ENCODE data around the gene CCDC182. TPM values are rescaled to one million over a fixed set of nuclear protein-coding genes. Genes with fewer than 3 reads are reported as not detected.
A peak's percentile ranks its signal among the peaks of the same experiment; 100 is the strongest.

Gene CCDC182
- total RNA-seq, 1 experiment from 2014 or later: not detected

DNA sequence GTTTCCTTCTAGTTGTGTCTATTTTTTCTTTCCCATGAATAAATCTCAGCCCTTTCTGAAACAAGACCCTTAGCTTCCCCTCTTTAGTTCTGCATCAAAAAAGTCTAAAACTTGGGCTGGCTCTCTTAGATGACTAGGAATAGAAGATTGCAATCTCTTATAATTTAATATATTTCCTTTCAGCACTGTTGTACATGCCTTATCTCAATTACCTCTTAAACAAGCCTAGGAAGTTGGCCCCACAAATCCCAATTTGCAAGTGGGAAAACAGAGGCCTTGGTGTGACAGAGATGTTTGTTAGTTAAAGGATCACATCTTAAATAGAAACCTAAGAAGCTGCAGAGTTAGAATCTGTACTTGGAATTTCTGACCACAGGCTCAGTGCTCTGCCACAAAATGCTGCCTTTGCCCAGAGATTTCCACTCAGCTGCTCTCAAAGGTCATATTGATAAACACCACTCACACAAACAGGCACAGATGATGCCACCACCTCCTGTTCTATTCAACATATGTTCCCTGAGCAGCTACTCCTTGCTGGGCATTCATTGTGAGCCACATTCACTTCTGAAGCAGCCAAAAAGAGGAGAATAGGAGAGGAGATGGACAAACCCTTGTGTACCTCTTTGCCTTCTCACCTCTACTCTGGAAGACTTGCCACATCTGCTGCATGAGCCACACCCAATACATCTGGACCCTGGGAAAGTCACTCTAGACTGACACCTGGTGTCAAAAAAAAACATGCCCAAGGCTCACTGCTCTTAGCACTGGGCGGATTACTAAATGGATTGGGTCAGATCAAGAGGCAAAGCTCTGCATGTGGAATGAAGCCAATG, 5.5 kb downstream of the CCDC182 start:
- TF ChIP-seq, protein P1, sequence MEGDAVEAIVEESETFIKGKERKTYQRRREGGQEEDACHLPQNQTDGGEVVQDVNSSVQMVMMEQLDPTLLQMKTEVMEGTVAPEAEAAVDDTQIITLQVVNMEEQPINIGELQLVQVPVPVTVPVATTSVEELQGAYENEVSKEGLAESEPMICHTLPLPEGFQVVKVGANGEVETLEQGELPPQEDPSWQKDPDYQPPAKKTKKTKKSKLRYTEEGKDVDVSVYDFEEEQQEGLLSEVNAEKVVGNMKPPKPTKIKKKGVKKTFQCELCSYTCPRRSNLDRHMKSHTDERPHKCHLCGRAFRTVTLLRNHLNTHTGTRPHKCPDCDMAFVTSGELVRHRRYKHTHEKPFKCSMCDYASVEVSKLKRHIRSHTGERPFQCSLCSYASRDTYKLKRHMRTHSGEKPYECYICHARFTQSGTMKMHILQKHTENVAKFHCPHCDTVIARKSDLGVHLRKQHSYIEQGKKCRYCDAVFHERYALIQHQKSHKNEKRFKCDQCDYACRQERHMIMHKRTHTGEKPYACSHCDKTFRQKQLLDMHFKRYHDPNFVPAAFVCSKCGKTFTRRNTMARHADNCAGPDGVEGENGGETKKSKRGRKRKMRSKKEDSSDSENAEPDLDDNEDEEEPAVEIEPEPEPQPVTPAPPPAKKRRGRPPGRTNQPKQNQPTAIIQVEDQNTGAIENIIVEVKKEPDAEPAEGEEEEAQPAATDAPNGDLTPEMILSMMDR (IDR thresholded peaks at IDR 0.05; ENCODE audit: insufficient read depth in 1 of 2, low read depth in 1 of 2, low read length in 1 of 2, severe bottlenecking in 1 of 2, unreplicated experiment in 1 of 2): peak; percentile 65 to 69
- Histone ChIP-seq H3K4me3 (ENCODE audit: low read depth, low read length) (no peak overlapping the region), H3K36me3 (ENCODE audit: control insufficient read depth, insufficient read depth, low read length) (no peaks in the 10 kb centered on the region), H3K9me3 (no peaks in the 10 kb centered on the region), H3K4me1 (no peaks in the 10 kb centered on the region), H3K27me3 (replicated peaks; ENCODE audit: control insufficient read depth, insufficient read depth, low read length) (no peaks in the 10 kb centered on the region)
- Mint-ChIP-seq H3K27me3 (ENCODE audit: insufficient read depth, unreplicated experiment) (peaks cover 18% of the 10 kb centered on the region), H3K4me3 (ENCODE audit: unreplicated experiment) (no peak overlapping the region), H3K27ac (ENCODE audit: unreplicated experiment) (no peak overlapping the region), H3K4me1 (ENCODE audit: low read depth, unreplicated experiment) (no peaks in the 10 kb centered on the region), H3K36me3 (ENCODE audit: insufficient read depth, unreplicated experiment) (no peaks in the 10 kb centered on the region), H3K9me3 (ENCODE audit: unreplicated experiment) (no peaks in the 10 kb centered on the region)
- intact Hi-C loops (cut with micrococcal nuclease; ENCODE audit: unreplicated experiment): loop anchor here (1.0 to 10.0 kb wide), 3 partner anchors 95 to 608 kb away; no protein-coding TSS in a partner anchor
- CTCF ChIA-PET: interaction anchor here (0.6 to 1.4 kb wide), 3 partner anchors 68 to 598 kb away, joined by 3 to 4 read pairs (median 4); no protein-coding TSS in a partner anchor
- POLR2A ChIA-PET: interaction anchor here (0.7 kb wide), 1 partner anchor 1010 kb away, joined by 4 read pairs; no protein-coding TSS in a partner anchor
- DNase-seq: peak in 1 of 2 experiments; percentile 62
- BruUV-seq (replicated peaks): no TSS peak

DNA sequence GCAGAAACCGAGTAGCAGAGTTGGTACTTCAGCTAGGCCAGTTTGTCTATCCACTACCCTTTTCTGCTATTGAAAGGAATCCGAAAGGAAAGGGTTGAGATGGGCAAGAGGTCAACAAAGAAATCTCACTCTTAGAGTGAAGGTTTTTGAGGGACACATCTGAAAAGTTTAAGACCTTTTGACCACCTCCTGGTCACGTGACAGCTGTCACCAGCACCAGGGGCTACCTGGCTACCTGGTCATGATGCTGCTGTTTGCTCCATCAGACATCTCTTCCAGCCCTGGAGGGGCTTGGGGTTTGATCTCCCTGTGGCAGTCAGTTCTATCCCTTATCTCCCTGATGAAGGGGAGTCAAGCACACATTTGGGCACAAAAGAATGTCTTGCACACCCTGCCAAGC, 7.6 kb downstream of the CCDC182 start:
- Histone ChIP-seq H3K4me1 (no peaks in the 10 kb centered on the region), H3K27me3 (replicated peaks; ENCODE audit: control insufficient read depth, insufficient read depth, low read length) (no peaks in the 10 kb centered on the region), H3K4me3 (ENCODE audit: low read depth, low read length) (no peak overlapping the region), H3K36me3 (ENCODE audit: control insufficient read depth, insufficient read depth, low read length) (no peaks in the 10 kb centered on the region), H3K9me3 (no peaks in the 10 kb centered on the region)
- intact Hi-C loops (cut with micrococcal nuclease; ENCODE audit: unreplicated experiment): no loop called here
- H3K27me3 Mint-ChIP-seq (ENCODE audit: insufficient read depth, unreplicated experiment): peaks cover 20% of the 10 kb centered on the region
- no TSS peak for BruUV-seq (replicated peaks)
- H3K36me3 Mint-ChIP-seq (ENCODE audit: insufficient read depth, unreplicated experiment): no peaks in the 10 kb centered on the region
- no peak overlapping the region for H3K4me3 Mint-ChIP-seq (ENCODE audit: unreplicated experiment)
- POLR2A ChIA-PET: no interaction called here
- no peaks in the 10 kb centered on the region for H3K9me3 Mint-ChIP-seq (ENCODE audit: unreplicated experiment)
- CTCF ChIA-PET: no interaction called here
- H3K4me1 Mint-ChIP-seq (ENCODE audit: low read depth, unreplicated experiment): no peaks in the 10 kb centered on the region
- no peak for DNase-seq
- TF ChIP-seq, protein P1 (IDR thresholded peaks at IDR 0.05; ENCODE audit: insufficient read depth in 1 of 2, low read depth in 1 of 2, low read length in 1 of 2, severe bottlenecking in 1 of 2, unreplicated experiment in 1 of 2): no peak
- H3K27ac Mint-ChIP-seq (ENCODE audit: unreplicated experiment): no peak overlapping the region

DNA sequence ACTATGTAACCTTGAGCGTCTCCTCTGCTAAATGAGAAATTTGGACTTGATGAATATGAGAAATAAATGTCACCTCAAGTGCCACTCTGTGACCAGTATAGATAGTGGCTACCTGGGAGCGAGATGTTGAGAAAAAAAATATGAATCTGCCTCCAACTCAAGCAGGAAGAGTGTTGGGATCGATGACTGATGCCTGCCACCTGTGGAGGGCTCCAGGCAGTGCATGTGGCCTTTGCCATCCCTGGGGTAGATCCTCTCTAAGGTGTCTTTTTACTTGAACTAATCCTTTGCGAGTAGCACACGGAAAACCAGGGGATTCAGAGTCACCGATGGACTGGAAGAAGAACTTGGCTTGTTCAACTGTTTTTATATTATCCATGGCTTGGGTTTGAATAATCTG, 9.4 kb downstream of the CCDC182 start:
- DNase-seq: peak in 1 of 2 experiments; percentile 40
- CTCF ChIA-PET: no interaction called here
- POLR2A ChIA-PET: no interaction called here
- Mint-ChIP-seq H3K27ac (ENCODE audit: unreplicated experiment) (no peak overlapping the region), H3K4me3 (ENCODE audit: unreplicated experiment) (no peak overlapping the region), H3K27me3 (ENCODE audit: insufficient read depth, unreplicated experiment) (peaks cover 26% of the 10 kb centered on the region), H3K36me3 (ENCODE audit: insufficient read depth, unreplicated experiment) (no peaks in the 10 kb centered on the region), H3K4me1 (ENCODE audit: low read depth, unreplicated experiment) (no peaks in the 10 kb centered on the region), H3K9me3 (ENCODE audit: unreplicated experiment) (no peaks in the 10 kb centered on the region)
- Histone ChIP-seq H3K4me3 (ENCODE audit: low read depth, low read length) (no peak overlapping the region), H3K9me3 (no peaks in the 10 kb centered on the region), H3K36me3 (ENCODE audit: control insufficient read depth, insufficient read depth, low read length) (no peaks in the 10 kb centered on the region), H3K27me3 (replicated peaks; ENCODE audit: control insufficient read depth, insufficient read depth, low read length) (no peaks in the 10 kb centered on the region), H3K4me1 (no peaks in the 10 kb centered on the region)
- no TSS peak for BruUV-seq (replicated peaks)
- TF ChIP-seq, protein P1 (IDR thresholded peaks at IDR 0.05; ENCODE audit: insufficient read depth in 1 of 2, low read depth in 1 of 2, low read length in 1 of 2, severe bottlenecking in 1 of 2, unreplicated experiment in 1 of 2): peak; percentile 51 to 60
- intact Hi-C loops (cut with micrococcal nuclease; ENCODE audit: unreplicated experiment): no loop called here

All from Caco-2 (cell line).